HG02885 (cell line): ENCODE data around the gene MYO10.

Source experiments
- ATAC-seq: cut with Tn5 transposase; IDR thresholded peaks from one replicate; pipeline ENCODE4 v1.9.1; 2021; ENCODE audit warnings: mild to moderate bottlenecking; ENCODE audit not compliant: unreplicated experiment, poor library complexity

MYO10 gene

GRCh38 chr5:16918891-16919671 is 17.0 kb downstream of the MYO10 start:
- ATAC-seq: no peak

- no peak for ATAC-seq
These were observed 17.9 kb downstream of the MYO10 start for GRCh38 chr5:16918156-16918555.

- no peak for ATAC-seq
These were observed 19.7 kb downstream of the MYO10 start for GRCh38 chr5:16916262-16916878.

- no peak for ATAC-seq
These were observed 21.5 kb downstream of the MYO10 start for GRCh38 chr5:16914584-16914983.

- ATAC-seq: no peak
These were observed 22.0 kb downstream of the MYO10 start for GRCh38 chr5:16914108-16914435.

GRCh38 chr5:16913187-16914107 is 22.6 kb downstream of the MYO10 start:
- no peak for ATAC-seq

GRCh38 chr5:16912080-16912479 is 24.0 kb downstream of the MYO10 start:
- ATAC-seq: no peak

- no peak for ATAC-seq
These were observed 26.6 kb downstream of the MYO10 start for GRCh38 chr5:16909464-16909863.

- no peak for ATAC-seq
These were observed 28.8 kb downstream of the MYO10 start for GRCh38 chr5:16907270-16907669.

- ATAC-seq: no peak
These were observed 29.8 kb downstream of the MYO10 start for GRCh38 chr5:16906255-16906654.

GRCh38 chr5:16903480-16904300 is 32.4 kb downstream of the MYO10 start:
- ATAC-seq: no peak

- ATAC-seq: no peak
These were observed 33.2 kb downstream of the MYO10 start for GRCh38 chr5:16902846-16903245.

- no peak for ATAC-seq
These were observed 35.0 kb downstream of the MYO10 start for GRCh38 chr5:16901021-16901644.

GRCh38 chr5:16899171-16899570 is 36.9 kb downstream of the MYO10 start:
- no peak for ATAC-seq

- no peak for ATAC-seq
These were observed 38.3 kb downstream of the MYO10 start for GRCh38 chr5:16897800-16898199.

GRCh38 chr5:16897284-16897704 is 38.8 kb downstream of the MYO10 start:
- no peak for ATAC-seq

GRCh38 chr5:16896767-16897166 is 39.3 kb downstream of the MYO10 start:
- no peak for ATAC-seq

GRCh38 chr5:16894236-16895057 is 41.6 kb downstream of the MYO10 start:
- no peak for ATAC-seq

GRCh38 chr5:16891033-16891432 is 45.1 kb downstream of the MYO10 start:
- no peak for ATAC-seq
